HG02571 (cell line): ENCODE results near the gene PTPRN.
"Not testable (repeated sequence)": the region's sequence is repeated elsewhere in the genome, so short reads cannot be mapped to it uniquely, and the experiment has no call there.

ENCODE experiments used
- ATAC-seq: cut with Tn5 transposase; IDR thresholded peaks from one replicate; pipeline ENCODE4 v1.9.1; 2021; ENCODE audit warnings: mild to moderate bottlenecking, moderate library complexity; ENCODE audit not compliant: unreplicated experiment

Gene PTPRN

DNA sequence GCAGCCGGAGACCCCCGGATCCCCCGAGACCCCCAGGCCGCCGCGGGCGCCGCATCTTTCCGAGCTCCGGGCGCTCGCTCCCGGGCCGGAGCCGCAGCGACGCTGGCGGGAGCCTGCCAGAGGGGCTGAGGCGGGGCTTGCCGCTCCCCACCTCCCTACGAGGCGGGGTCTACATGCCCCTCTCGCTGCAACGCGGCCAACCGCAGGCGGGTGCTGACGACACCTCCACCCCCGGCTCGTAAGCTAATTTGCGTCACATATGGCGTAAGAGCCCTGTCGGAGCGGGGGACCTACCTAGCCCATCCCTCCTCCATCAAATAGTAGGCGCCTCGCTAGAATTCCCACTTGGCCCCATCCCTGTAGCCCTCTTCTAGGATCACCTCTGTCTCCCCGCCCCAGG, at the start of gene PTPRN:
Gene PTPRN (minus strand): TSS at position 124 of the 400 bp plus-strand sequence. CDS start 69 bp downstream, at position 55.
- no peak for ATAC-seq

DNA sequence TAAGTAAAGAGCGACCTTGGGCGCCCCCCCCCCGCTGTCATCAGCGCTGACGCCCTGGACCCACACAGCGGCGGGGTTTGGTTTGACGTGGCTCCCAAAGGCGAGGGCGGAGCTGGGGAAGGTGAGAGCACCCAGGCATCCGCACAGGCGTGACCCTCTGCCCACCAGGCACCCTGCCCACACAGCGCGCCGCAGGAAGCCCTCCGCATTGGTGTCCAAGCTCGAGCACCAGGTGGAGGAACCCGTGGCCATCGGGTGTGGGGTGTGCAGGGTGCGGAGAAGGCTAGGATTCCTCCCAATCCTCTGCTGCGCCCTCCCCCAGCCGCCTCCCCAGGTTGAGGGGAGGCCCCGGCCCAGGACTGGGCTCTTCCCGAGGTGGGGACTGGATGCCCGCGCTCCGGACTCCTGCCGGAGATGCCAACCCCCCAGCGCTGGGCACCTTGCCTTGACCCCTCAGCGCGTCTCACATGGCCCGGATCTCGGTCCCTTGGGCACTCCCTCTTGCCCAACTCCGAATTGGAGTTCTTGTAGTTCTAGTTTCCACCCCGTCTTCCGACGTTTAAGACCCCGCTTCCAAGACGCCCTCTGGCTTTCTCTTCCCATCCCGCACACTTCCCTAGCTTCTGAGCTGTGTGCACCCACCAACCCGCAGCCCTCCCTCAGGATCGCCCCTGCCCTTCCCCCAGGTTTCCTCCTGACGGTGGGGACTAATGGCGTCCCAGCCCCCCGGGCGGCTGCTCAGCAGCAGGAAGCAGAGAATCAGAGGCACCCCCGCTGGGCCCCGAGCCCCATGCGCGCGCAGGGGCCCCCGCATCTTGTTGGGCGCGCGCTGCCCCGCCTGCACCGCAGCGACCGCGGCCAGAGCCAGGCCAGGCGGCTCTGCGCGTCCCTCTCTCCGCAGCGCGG, 49.2 kb upstream of the PTPRN start:
- ATAC-seq: no peak

DNA sequence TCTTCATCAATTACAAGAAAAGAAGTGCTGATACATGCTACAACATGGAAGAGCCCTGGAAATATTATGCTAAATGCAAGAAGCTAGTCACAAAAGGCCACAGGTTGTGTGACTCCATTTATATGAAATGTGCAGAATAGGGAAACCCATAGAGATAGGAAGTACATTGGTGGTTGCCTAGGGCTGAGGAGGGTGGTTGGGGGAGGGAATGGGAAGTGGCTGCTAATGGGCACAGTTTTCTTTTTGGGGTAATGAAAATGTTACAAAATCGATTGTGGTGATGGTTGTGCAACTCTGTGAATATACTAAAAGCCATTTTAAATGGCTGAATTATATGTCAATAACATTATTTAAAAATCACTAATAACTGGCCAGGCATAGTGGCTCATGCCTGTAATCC, 47.6 kb upstream of the PTPRN start:
- no peak for ATAC-seq

DNA sequence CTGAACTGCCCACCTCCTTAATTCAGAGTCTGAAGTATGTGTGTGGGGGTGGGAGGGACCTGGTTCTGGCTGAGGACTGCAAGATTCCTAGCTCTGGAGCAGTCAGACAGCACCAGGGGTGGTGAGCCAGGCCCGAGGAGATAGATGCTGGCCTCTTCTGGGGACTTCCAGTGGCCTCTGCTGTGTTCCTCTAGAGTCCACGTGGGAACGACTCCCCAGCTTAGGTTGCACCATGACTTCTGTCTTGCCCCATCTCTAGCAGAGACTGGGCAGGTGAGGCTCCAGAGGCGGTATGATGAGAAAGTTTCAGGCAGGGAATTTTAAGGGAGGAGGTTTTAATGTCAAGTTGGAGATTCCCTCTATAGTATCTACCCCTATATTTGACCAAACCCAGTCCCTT, 45.4 kb upstream of the PTPRN start:
- no peak for ATAC-seq

DNA sequence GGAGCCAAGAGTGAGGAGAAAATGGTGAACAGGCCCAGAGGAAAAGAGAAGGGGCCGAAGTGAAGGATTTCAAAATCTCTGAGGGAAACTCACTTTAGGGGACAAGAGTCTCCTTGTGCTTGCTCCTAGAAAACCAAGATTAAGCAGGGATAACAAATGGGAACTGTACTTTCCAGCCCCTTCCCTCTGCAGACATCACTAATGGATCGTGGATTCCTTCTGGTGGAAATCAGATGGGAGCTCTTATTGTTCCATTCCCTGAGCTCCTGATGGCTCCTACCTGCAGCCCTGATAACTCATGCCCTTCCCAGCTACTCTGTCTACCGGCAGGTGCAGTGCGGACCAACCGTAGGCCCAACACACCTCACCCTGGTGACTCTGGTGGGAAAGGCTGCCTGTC, 43.9 kb upstream of the PTPRN start:
- ATAC-seq: no peak

DNA sequence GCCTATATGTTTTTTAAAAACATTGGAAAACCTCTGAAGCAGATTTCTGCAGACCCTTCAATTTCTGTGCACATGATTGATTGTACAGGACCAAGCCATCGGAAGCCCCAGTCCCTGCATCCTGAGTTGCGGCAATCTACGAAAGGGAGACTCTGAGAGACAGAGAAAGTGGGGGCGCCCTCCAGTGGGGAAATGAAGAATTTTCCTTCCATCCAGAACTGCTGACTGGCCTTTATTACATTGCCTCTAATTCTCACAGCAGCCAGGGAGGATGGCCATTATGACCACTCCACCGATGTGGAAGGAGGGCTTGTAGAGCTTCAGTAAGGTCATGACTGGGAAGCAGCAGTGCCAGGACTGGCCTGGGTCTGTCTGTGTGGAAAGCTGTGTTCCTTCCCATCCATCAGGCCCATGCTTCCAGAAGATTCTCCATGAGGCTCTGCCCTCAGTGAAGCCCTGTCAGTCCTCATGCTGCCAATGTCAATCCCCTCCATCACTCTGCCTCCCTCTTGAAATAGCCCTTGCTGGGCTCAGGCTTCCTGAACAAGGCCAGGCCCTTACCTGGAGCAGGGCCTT, 43.3 kb upstream of the PTPRN start:
- no peak for ATAC-seq

DNA sequence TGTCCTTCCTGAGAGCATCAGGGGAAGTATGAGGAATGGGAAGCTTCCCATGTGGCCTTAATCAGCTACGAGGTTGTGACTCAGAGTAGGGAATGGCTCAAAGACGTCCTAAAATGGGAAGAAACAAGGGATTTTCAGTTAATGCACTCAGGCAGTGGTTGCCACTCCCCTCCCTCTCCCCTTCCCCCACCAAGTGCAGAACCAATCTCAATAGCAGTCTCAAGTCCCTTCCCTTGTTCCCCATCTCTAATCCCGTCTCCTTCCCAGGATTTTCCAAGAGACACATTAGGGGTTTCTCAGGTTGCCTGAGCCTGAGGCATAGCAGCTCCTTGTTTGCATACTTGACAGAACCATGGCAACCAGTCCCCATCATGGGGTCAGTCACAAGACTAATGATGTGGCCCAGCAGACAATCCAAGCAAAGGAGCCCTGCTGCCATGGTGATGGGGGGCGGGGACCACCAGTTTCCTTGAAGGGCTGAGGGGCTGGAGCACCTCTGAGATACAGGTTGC, 41.6 kb upstream of the PTPRN start:
- no peak for ATAC-seq

DNA sequence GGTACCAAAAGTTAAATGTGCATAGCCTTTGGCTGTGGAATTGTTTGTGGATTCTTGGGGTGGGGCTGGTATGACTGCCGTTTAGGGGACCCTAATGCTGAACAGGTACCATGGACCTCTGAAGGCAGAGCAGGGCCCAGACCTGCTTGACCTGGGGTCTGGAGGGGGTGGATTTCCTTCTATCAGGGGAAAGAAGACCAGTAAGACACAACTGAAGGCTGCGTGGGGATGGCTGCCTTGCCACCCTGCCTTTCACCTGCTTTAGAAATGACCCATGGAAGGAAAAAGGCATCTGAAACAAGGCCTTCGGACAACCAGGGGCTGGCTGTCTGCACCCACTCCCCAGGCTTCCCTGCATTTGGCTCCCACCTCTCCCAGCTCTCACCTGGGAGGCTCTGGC, 41.0 kb upstream of the PTPRN start:
- ATAC-seq: no peak

DNA sequence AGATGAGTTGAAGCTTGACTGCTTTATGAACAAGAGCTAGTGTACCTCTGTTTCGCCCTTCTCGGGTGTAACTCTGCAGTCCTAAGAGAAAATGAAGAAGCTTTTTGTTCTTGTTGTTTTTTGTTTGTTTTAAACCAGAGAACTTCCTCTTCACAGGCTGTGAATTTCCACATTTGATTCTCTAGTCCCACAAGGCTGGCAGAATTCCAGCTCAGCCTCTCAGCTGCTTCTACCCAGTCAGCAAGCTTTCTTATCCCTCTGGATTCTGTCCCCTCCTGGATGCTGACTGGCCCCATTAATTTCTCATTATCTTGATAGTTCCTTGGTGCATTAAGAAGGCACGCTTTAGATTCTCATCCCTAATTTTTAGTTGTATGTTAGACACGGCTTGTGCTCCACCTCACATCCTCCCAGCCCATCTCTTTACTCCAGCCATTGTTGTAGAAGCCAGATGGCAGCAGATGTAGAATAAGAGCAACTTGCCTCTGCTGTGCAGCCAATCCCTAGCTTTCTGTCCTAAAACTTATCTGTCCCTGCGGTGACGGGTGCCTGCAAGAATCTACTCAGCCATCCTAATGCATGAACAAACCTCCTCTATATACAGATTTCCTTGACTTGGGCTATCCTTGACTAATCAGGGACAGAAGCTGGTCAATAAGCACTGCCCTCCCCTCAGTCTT, 35.7 kb upstream of the PTPRN start:
- ATAC-seq: no peak

DNA sequence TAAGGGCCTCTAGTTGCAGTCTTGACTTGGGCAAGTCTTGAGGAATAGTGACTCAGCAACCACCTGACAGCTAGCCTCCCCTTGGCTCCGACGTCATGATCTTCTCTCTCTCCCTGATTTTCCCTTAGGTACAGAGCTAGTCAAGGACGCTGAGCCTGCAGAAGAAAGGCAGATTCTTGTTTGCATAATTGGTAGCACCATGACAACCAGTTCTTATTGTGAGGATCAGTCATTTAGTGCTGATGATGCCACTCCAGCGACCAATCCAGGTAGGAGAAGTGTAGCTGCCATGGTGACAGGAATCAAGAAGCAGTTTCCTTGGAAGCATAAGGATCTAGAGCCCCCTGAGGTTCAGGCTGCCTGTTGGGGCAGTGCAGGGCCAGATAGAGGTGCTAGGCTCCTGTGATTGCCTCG, 26.2 kb upstream of the PTPRN start:
- ATAC-seq: no peak

DNA sequence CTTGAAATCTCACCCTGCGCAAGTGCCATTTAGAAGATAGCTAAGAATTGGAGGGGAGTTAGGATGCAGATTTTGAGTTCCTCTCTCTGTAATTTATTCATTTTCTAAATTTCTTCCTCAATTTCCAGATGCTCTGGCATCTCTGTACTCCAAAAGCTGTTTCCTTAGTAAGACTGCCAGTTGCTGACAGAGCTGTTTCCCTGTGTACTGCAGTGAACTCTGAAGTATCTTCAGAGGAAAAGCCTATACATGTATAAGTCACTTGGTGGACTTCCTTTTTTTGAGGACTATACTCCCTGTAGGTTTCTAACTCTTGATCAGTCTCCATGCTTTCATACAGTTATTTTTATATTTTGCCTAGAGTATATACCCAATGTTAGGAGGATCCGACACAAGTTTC, 24.9 kb upstream of the PTPRN start:
- ATAC-seq: no peak

DNA sequence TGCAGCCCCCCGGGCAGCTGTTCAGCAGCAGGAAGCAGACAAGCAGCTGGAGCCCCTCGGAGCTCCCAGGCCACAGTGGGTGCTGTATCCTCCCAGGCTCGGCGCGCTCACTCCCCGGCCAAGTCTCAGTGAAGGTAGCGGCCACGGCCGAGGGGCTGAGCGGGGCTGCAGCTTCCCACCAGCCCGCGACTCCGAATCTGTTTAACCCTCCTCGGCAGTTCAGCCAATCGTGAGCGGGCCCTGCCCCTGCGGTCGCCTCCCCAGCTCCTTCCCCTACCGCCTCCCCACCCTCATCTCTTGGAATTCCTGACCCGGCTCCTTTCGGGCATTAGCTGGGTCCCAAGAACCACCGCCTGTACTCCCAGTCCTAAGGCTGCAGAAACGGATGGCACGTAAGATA, 23.3 kb upstream of the PTPRN start, which contains the start of gene RESP18:
Gene RESP18 (minus strand): TSS at position 203 of the 400 bp plus-strand sequence.
- ATAC-seq: no peak

DNA sequence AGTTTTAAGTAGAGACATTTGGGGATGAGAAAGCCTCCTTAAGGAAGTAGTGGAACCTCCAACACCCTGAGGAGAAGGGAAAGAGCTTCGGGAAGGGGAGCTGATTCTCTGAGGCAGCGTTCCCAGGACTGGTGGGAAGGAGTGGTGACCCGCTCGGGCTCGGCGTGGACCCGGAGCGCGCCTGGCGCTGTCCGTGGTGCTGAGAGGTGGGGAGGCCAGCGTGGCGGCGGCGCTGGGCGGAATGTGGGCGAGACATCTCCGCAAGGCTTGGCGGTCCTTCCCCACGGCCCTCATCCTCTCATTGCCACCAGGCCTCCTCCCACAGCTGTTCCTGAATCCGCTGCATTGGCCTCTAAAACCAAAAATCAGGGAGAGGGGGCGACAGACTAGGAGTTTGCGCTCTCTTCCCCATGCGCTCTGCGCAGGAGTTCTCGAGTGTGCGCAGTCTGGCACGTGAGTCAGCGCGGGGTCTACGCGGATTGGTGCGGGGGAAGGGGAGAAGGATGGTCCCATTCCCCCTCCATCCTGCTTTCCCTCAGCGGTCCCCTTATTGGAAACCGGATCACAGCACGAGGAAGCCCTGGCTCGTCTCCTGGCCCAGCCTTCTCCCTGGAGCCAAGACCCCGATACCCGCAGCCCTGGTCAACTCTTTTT, 22.5 kb upstream of the PTPRN start:
- no peak for ATAC-seq

DNA sequence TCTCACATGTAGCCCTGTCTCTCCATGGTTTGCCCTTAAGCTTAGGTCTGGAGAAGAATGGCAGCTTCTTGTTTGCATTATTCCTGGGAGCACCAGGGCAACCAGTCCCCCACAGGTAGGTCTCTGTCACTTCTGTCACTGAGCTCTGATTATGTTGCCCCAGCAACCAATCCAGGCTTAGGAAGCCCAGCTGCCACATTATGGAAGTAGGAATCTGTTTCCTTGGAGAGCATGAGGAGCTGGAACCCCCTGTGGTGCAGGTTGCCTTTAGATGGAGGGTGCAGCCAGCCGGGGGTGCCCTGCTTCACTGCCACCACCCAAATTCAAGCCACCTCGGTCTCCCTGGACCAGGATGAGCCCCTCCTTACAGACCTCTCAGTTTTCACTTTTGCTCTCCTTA, 18.5 kb upstream of the PTPRN start:
- no peak for ATAC-seq

DNA sequence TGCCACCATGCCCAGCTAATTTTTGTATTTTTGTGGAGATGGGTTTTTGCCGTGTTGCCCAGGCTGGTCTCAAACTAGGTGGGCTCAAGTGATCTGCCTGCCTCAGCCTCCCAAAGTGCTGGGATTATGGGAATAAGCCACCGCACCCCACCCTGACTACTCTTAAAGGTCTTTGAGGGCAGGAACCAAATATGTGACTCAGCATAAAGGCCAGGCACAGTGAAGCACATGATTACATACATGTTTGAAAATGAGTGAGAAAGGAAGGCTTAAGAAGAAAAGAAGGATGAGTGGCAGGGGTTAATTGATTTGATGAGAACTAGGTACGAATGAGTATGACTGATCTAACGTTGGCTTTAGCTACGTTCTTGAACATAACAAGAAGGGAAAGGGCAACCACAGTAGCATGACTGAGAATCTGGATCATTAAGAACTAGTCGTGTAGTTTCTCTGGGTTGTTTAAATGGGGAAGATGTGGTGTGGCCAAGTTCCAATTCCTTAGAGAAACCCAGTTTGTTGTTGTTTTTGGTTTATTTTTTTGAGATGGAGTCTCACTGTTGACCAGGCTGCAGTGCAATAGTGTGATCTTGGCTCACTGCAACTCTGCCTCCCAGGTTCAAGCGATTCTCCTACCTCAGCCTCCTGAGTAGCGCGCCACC, 16.6 kb upstream of the PTPRN start:
- ATAC-seq: no peak

DNA sequence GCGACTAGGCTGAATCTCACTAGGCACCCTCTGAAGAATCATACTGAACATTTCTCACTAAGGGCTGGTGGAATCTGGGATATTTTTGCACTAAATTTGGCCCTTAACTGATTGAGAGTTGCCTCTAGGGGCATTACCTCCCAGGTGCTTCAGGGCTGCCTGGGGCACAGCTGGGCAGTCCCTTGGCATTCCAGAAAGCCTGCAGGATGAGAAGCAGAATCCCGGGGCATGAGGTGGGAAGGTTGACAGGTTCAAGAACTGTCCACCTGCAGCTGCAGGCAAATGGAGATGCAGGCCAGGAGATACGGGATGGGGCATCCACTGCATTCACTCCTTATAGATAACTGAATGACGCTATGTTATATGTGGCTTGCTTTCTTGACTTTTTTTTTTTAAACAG, 15.9 kb upstream of the PTPRN start:
- ATAC-seq: no peak

DNA sequence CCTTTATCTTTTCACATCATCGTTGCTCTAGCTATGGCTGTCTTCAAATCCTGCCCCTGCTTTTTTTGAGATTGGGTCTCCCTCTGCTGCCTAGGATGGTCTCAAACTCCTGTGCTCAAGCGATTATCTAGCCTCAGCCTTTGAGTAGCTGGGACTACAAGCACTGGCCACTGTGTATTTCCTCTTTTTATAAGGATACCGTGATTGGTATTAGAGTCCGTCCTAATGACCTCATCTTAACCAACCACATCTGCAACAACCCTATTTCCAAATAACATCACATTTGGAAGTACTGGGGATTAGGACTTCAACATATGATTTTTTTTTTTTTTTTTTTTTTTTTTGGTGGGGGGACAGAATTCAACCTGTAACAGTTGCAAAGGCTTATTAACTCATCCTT, 14.2 kb upstream of the PTPRN start:
- ATAC-seq: no peak

DNA sequence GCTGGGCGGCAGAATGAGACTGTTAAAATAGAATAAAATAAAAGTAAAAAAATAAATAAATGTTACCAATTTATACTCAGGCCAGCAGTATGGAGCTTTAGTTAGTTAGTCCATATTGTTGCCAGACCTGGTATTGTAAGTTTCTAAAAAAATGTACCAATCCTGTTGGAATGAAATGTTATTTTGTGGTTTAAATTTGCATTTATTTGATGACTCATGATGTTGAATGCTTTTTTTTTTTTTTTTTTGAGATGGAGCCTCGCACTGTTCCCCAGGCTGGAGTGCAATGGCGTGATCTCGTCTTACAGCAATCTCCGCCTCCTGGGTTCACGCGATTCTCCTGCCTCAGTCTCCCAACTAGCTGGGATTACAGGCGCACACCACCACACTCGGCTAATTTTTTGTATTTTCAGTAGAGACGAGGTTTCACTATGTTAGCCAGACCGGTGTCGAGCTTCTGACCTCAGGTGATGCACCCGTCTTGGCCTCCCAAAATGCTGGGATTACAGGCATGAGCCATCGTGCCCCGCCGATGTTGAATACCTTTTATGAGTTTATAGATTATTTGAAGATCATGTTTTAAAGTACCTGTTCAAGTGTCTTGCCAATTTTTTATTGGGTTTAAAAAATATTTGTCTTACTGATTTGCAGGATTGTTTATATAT, 5.7 kb upstream of the PTPRN start:
- ATAC-seq: no peak

DNA sequence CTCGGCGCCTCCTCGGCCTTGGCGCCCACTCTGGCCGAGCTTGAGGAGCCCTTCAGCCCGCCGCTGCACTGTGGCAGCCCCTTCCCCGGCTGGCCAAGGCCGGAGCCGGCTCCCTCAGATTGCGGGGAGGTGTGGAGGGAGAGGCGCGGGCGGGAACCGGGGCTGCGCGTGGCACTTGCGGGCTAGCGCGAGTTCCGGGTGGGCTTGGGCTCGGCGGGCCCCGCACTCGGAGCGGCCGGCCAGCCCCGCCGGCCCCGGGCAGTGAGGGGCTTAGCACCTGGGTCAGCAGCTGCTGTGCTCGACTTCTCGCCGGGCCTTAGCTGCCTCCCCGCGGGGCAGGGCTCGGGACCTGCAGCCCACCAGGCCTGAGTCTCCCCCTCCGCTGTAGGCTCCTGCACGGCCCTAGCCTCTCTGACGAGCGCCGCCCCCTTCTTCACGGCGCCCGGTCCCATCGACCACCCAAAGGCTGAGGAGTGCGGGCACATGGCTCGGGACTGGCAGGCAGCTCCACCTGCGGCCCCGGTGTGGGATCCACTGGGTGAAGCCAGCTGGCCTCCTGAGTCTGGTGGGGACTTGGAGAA, 3.6 kb upstream of the PTPRN start:
- not testable (repeated sequence) for ATAC-seq
